Choroid plexus epithelial cell (primary cell): Measurements from ENCODE around the gene LGR4.
A peak's percentile ranks its signal among the peaks of the same experiment; 100 is the strongest.

Experiments used
- DNase-seq: peaks from one replicate; pipeline ENCODE4 v3.0.0-alpha.2; 2010; ENCODE audit warnings: low read depth
- H3K4me3 ChIP-seq: 2 replicates; pipeline ENCODE4 v1.5.1; 2011; ENCODE audit warnings: low read depth, mild to moderate bottlenecking, control low read depth, low read length, moderate library complexity
- TF ChIP-seq, protein P1 (sequence below): conservative IDR thresholded peaks from 2 replicates; pipeline ENCODE4 v1.5.1; 2011; ENCODE audit warnings: low read depth, mild to moderate bottlenecking, control low read depth, inconsistent platforms, low read length, moderate library complexity

The LGR4 gene

GRCh38 chr11:27395556-27396258 is 76.9 kb downstream of the LGR4 start:
- no peak overlapping the region for H3K4me3 ChIP-seq
- DNase-seq, result peak; percentile 62
- TF ChIP-seq, protein P1, sequence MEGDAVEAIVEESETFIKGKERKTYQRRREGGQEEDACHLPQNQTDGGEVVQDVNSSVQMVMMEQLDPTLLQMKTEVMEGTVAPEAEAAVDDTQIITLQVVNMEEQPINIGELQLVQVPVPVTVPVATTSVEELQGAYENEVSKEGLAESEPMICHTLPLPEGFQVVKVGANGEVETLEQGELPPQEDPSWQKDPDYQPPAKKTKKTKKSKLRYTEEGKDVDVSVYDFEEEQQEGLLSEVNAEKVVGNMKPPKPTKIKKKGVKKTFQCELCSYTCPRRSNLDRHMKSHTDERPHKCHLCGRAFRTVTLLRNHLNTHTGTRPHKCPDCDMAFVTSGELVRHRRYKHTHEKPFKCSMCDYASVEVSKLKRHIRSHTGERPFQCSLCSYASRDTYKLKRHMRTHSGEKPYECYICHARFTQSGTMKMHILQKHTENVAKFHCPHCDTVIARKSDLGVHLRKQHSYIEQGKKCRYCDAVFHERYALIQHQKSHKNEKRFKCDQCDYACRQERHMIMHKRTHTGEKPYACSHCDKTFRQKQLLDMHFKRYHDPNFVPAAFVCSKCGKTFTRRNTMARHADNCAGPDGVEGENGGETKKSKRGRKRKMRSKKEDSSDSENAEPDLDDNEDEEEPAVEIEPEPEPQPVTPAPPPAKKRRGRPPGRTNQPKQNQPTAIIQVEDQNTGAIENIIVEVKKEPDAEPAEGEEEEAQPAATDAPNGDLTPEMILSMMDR, result no peak

GRCh38 chr11:27394781-27395228 is 77.8 kb downstream of the LGR4 start:
- peak; percentile 47 for DNase-seq
- H3K4me3 ChIP-seq, result no peak overlapping the region
- TF ChIP-seq, protein P1, result no peak

- H3K4me3 ChIP-seq, result no peak overlapping the region
- TF ChIP-seq, protein P1, result no peak
- DNase-seq, result peak; percentile 88
These were observed 80.1 kb downstream of the LGR4 start for GRCh38 chr11:27392278-27393114.

GRCh38 chr11:27391331-27392015 is 81.1 kb downstream of the LGR4 start:
- TF ChIP-seq, protein P1, result no peak
- no peak for DNase-seq
- H3K4me3 ChIP-seq, result no peak overlapping the region

DNA sequence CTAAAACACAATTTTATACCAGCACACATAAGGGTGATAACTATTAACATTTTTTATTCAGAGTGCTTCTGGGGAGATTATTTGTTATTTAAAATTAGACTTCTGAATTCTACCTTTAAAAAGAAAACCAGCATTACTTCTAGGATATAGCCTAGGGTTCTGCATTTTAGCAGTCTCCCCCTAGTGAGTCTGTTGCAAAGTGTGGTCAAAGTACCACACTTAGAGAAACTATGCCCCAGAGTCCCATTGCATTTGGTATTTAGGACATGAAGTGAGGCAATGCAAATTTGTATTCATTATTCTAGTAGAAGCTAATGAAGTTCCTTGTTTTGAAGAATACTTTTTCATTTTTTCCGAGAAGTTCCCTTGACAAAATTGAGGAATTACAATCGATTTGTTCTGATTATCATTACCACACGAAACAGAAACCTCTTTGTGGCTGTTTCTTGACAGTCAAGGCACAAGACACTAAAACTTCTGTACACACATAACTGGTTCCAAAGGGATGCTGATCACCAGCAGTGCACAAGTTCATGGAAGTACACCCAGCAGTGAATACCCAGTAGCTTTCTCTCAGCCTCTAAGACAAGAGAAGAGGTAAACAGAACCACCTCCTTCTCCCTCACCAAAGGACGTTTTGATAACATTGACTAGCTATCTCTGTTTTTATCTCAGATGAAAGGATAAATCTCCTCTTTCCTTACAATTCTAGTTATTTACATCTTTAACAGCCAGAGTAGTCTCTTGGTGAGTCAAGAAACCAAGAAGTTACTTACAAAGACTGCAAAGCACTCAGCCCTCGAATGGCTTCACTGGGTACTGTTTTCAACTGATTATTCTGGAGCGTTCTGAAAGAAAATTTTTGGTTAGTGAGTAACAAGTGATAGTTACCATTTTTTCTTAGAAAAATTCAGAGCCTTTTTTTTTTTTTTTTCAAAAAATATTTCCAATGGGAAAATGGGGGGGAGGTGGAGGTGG is 82.0 kb downstream of the LGR4 start:
- H3K4me3 ChIP-seq, result no peak overlapping the region
- peak; percentile 33 for DNase-seq
- TF ChIP-seq, protein P1, result no peak

DNA sequence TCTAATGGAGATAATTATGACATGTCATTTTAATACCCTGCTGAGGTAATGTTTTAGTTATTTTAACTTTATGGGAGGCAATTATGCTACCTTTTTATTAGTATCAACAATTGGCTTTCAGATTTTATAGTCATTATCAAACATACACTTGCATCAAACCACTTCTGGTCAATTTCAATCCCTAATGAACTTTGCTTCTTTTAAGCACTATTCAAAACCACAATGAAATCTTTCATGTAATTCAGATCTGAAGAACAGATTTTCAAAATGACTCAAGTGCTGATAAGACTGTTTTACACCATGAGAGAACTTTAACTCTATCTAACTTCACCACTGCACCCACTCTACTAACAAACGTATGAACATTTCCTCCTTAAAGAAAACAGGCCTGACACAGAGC is 83.7 kb downstream of the LGR4 start:
- TF ChIP-seq, protein P1, result no peak
- peak; percentile 48 for DNase-seq
- H3K4me3 ChIP-seq, result no peak overlapping the region
